HG03460 (cell line): Measurements from ENCODE around the gene NLGN4X.

Experiments used
- ATAC-seq: cut with Tn5 transposase; IDR thresholded peaks from one replicate; pipeline ENCODE4 v1.9.1; 2021; ENCODE audit not compliant: unreplicated experiment

Gene NLGN4X

DNA sequence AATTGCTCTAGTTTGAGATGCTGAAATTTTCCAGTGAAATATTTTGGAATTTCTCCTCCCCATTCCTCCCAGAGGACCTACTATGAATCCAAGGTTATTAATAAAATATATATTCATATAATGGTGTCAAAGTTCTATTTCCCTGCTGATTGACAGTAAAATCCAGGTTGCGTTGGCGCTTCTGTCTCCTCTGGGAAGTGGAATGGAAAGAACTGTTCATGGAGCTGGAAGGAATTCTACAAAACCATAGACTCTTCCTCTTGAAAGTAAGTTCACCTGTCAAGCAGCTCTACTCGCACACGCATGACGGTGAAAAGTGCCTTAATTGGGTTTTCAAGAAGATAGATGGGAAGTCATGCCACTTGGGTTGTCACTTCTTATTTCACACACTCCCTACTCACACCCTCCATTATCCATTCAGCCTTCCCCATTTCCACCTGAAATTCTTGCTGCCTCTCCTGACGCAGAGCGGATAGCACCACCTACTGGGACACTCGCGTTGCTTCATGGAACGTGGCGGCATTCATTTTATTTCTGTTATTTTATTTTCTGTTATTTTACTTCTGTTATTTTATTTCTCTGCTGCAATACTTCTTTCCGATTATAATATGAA, 351.6 kb downstream of the NLGN4X start:
- ATAC-seq: no peak

DNA sequence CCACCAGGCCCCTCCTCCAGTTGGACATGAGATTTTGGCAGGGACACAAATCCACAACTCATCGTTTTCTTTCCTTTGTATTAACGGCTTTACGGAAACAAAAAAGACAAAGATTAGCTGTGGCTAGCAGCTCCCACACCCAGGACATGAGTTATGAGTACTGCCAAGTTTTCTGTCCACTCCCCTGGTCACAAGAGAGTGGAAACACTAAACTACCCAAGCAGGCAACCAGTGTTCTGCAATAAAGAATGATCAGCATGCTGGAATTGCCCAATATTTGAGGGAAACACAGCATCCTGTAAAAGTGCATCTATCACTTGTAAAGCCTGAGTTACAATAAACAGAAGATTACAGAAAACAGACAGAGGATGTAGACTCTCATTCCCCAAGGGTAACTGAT, 358.4 kb downstream of the NLGN4X start:
- ATAC-seq: no peak

- ATAC-seq: no peak
Measured at GRCh38 chrX:5869786-5870185, 358.9 kb downstream of the NLGN4X start.

GRCh38 chrX:5867778-5868177, 360.9 kb downstream of the NLGN4X start:
- no peak for ATAC-seq

- ATAC-seq: no peak
Measured at GRCh38 chrX:5857232-5857631, 371.4 kb downstream of the NLGN4X start.

- ATAC-seq: no peak
Measured at GRCh38 chrX:5852941-5853340, 375.7 kb downstream of the NLGN4X start.

GRCh38 chrX:5842601-5843000, 386.1 kb downstream of the NLGN4X start:
- no peak for ATAC-seq
